Cardiac fibroblast (primary cell): Measurements from ENCODE around the gene SFN.

ENCODE experiments used
- DNase-seq, 2 donors: peaks; one replicate each; pipeline versions ENCODE4 v3.0.0 to v3.0.0-alpha.2; 2010; ENCODE audit warnings: low read depth in 2 of 2
- H3K4me3 ChIP-seq, 2 donors: replicated peaks in 1 of 2; 1 replicate in 1 of 2; 2 replicates in 1 of 2; pipeline ENCODE4 v1.5.1; 2011; ENCODE audit warnings: low read depth in 2 of 2, low read length in 2 of 2, mild to moderate bottlenecking in 2 of 2, moderate library complexity in 1 of 2
- CTCF ChIP-seq: IDR thresholded peaks from one replicate; pipeline ENCODE4 v1.5.1; 2011; ENCODE audit warnings: low read depth, mild to moderate bottlenecking, low read length, inconsistent platforms

SFN gene

GRCh38 chr1:26911399-26912146 is 48.6 kb downstream of the SFN start:
- TF ChIP-seq CTCF: no peak
- DNase-seq: no peak

DNA sequence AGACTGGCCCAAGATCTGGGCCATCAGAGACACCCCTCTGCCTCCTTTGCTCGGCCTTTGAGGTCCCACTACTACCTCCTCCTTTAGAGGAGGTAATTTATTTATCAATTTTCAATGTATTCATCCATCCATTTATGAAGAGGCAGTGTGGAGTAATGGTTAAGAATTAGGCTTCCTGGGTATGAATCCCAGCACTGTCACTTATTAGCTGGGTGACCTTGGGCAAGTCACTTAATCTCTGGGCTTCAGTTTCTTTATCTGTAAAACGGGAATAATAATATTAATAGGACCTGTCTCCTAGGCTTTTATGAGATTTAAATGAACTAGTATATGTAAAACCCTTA is 49.2 kb downstream of the SFN start:
- H3K4me3 ChIP-seq: no peak overlapping the region
- DNase-seq: no peak
- TF ChIP-seq CTCF: no peak

More at GRCh38 chr1:26911399-26912146, 48.6 kb downstream of the SFN start:
- no peak overlapping the region for H3K4me3 ChIP-seq

DNA sequence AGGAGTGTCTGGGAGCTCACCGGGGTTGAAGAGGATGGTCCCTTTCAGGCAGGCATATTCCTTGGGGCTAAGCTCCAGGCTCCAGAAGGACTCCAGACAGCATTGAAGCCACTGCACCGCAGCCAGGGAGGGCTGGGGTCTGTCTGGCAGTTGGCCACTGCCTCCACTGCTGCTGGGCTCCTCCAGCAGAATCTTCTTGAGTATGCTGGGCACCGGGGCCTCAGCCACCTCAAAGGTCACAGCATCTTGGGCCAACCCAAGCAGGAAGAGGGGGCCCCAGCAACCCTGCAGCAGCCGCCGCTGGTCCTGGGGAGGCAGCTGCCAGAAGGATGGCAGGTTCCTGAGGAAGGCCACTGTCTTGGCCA is 50.4 kb downstream of the SFN start:
- no peak for TF ChIP-seq CTCF
- no peak for DNase-seq
- H3K4me3 ChIP-seq: no peak overlapping the region
